HG03457 (cell line): Measurements from ENCODE around the gene STYX.
"Not testable (repeated sequence)": the region's sequence is repeated elsewhere in the genome, so short reads cannot be mapped to it uniquely, and the experiment has no call there.

Experiments
- ATAC-seq: cut with Tn5 transposase; IDR thresholded peaks from one replicate; pipeline ENCODE4 v1.9.1; 2021; ENCODE audit warnings: moderate number of reproducible peaks; ENCODE audit not compliant: unreplicated experiment

Gene STYX

DNA sequence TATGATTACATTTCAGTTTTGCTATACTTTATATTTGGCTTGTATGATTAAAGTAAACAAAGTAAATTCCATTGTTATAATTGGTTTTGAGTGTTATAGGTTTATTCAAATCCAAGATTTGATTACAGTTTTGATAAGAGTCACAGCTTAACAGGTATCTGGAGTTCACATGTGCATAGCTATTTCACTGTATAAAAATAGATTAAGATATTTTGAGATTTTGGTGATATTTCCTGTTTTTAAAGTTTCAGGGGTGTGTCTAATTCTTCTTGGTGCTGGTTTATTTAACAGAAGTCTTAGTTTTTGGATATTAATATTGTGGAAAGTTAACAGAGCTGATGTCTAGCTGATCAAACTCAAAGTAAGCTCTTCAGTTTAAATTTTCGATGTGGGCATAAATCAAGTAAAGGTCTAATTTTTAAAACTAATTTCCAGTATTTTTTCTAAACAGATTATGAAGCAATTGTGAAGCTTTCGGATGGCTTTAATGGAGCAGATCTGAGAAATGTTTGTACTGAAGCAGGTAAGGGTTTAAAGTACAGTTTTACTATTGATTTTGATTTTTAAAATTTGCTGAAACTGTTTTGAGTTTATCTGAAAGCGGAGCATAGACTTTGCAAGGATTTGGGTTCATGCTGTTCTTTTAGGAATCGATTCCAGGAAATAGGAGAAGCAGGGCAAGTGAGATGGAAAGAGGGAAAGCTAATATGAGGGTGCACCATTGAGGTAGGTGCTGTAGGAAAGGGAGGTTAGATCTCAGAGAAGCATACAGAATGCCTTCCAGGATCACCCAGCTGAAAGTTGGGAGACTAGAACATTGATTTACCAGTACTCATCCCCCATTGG is 6.2 kb upstream of the STYX start:
- no peak for ATAC-seq

DNA sequence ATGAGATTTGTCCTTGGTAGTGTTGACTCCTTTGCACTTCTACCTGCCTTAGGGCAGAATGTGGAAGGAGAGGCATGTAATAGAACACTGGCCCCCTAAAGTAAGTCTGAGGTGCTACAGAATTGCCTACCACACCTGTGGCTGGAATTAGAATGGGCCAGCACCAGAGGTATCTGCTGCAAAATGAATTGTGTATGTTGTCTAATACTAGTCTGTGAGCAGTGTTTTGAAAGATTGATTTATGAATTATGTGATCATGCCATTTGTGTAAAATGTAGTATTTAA is 5.7 kb upstream of the STYX start:
- no peak for ATAC-seq

DNA sequence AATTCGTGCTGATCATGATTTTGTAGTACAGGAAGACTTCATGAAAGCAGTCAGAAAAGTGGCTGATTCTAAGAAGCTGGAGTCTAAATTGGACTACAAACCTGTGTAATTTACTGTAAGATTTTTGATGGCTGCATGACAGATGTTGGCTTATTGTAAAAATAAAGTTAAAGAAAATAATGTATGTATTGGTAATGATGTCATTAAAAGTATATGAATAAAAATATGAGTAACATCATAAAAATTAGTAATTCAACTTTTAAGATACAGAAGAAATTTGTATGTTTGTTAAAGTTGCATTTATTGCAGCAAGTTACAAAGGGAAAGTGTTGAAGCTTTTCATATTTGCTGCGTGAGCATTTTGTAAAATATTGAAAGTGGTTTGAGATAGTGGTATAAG is 2.5 kb upstream of the STYX start:
- not testable (repeated sequence) for ATAC-seq

DNA sequence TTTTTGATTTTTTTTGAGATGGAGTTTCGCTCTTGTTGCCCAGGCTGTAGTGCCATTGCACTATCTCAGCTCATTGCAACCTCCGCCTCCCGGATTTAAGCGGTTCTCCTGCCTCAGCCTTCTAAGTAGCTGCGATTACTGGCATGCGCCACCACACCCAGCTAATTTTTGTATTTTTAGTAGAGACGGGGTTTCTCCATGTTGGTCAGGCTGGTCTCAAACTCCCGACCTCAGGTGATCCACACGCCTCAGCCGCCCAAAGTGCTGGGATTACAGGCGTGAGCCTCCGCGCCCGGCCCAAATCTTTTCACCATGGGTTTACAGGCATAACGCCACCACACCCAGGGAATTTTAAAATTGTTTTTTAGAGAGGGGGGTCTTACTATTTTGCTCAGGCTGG is 931 bp upstream of the STYX start:
- not testable (repeated sequence) for ATAC-seq

DNA sequence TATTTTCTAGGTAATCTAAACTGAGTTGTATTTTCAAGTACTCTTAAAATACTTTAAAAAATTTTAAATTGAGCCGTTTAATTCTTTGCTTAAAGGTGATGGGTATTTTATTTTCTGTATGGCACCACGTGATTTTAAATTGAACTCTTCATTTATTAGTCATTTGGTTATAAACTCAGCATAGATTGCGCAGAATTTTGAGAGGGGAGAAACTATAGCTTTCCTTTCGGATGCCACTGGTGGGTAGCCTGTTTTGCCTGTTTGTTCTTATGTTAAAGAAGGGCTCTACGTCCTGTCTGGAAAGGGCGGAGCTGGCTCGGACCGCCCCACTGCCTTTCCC is 411 bp upstream of the STYX start:
- ATAC-seq: no peak

DNA sequence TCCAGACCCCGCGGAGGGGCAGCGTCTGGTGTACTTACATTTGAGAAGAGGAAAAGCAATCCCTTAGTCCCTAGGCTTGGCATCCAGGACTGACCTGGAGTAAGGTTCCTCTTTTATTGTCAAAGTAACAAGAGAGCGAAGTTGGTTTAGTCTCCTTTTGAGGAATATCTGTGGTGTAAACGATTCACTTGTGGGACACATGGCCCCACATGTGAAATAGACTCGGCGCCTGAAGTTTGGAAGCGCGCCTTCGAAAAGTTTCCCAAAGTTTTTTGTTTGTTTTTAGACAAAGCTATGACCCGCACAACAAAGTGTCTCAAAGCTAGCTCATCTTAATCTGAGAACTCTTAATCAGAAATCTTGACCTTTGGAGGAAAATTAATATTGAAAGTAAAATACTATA is 744 bp downstream of the STYX start:
- ATAC-seq: peak; percentile 0

DNA sequence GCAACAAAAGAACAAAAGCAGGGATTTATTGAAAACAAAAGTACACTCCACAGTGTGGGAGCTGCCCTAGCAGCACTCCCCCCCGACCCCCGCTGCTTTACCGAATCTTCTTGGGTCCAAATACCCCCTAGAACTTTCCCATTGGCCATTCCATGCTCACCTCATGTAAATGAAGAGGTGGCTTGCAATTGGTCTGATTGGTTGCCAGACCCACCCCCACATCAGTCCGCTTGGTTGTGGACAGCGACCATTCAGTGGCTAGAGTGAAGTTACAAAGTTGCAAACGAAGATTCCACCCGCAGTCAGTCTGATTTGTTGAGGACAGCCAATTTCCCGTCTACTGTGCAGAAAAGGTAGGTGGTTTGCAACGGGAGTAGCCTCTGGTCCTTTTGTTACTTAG is 3.9 kb downstream of the STYX start:
- no peak for ATAC-seq

DNA sequence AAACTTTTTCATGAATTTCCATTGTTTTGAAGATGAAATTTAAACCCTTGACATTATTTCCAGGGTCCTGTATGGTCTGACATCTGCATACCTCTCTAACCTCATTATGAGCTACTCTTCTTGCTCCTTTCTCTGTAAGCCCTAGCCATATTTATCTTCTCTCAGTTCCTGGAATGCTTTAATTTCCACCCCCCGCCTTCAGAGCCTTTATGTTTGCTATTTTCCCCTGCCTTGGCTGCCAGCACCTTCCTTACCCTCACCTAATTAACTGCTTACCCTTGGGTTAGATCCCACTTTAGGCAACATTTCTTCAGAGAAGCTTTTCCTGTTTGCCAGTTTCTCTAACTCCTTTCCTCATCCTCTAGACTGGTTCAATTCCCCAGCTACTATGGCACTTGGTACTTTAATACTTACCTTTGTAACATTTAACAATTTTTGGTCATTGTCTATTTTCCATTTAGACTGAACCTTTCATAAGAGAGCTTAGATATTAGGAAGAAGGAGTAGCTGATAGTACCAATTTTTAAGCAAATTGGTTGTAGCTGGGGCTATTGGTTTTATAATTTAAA is 6.0 kb downstream of the STYX start:
- ATAC-seq: no peak

DNA sequence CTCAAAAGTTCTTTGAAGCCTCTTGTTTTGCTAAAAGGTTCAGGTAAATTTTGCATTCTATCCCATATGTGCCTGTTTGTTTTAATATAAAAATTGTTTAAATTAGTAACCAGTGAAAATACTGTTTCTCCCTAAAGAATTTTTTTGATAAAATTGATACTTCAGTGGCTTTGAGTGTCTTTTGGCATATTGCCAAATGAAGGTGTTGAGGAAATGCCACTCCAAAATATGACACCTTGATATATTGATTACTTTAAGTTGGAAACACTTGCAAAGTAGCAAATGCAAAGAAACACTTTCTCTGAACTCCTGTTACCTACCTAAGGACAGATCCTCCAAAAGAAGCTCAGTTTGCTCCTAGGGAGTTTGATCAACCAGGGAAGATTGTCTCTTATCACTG is 8.4 kb downstream of the STYX start:
- ATAC-seq: no peak

DNA sequence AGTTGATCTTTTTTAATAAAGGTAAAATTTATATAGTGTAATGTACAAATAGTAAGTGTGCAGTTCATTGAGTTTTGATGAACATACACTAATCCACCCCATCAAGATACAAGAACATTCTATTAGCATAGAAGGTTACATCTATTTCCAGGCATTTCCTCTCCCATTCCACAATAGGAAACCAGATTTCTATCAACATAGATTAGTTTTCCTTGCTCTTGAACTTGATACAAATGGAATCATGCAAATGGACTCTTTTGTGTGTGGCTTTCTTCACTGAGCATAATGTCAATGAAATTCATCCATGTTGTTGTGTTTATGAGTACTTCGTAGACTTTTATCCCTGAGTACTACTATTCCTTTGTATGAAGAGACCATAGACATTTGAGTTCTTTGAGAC is 10.8 kb downstream of the STYX start:
- no peak for ATAC-seq

DNA sequence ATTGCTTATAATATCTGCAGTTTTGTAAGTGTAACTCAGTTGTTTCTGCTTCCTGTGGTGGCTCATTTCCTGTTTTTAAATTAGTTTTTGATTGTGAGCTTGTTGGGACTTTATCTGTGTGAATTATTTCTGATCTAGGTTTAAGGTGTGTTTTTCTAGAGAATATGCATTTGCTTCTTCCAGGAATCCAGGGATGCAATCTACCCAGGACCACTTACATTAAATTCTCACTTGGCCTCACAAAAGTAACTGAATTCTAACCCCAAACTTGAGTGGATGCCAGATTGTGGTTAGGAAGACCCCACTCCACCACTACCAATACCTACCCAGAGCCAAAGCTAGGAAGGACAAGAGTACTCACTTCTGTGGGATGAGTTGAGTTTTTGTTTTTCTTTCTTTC is 11.9 kb downstream of the STYX start:
- ATAC-seq: no peak

DNA sequence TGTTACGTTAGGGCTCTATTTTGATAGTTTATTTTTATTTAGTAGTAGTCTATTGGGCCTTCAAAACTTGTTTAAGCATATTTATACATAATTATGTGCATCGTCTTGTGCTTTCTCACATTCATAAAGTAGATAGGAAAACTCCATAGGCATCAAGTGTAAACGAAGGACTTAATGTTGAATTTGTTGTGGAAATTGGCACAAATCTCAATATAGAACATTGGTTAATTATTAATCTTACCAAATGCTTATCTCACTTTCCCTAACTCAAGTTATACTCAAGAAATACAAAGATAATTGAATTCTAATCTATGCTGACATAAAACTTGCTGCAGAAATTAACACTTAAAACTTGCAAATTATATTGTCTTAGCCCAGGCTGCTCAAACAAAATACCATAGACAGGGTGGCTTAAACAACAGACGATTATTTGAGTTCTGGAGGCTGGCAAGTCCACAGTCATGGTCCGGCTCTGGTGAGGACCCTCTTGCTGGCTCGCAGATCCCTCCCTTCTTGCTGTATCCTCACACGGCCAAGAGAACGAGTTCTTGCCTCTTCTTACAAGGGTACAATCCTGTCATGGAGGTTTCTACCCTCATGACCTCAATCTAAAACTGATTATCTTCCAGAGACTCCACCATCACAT is 18.8 kb downstream of the STYX start:
- no peak for ATAC-seq

DNA sequence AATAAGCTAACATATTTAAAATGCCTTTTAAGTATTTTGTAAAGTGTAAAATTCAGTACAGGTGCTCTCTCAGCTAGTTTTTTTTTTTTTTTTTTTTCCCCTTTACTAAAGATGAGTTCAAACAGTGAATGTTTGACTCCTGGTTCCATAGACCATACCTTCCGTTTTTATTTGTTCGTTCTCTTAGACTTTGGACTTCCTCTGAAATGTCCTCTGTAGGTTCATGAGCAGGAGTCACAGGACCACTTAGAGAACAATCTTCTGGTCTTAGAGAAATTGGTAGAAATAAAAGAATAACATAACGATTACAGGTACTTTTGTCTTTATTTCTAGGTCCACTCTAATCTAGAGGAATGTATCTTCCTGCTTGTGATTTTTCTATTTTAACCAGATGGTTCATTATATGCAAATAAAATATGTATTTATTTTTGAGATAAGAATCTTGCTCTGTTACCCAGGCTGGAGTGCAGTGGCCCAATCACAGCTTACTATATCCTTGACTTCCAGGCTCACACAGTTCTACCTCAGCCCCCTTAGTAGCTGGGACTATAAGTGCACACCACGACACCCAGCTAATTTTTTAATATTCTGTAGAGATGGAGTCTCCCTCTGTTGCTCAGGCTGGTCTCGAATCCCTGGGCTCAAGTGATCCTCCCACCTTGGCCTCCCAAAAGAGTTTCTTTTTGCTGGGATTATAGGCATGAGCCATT is 25.8 kb downstream of the STYX start:
- ATAC-seq: no peak

DNA sequence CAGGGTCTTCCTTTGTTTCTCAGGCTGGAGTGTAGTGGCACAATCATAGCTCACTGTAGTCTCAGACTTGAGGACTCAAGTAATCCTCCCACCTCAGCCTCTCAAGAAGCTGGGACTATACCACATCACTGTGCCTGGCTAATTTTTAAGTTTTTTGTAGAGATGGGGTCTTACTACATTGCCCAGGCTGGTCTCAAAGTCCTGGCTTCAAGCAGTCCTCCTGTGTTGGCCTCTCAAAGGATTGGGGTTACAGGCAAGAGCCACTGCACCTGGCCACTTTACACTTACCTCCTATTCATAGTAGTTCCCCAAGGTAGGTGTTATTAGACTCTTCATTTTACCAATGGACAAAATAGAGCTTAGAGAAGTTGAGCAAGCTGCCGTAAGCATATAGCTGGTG is 29.2 kb downstream of the STYX start:
- no peak for ATAC-seq

DNA sequence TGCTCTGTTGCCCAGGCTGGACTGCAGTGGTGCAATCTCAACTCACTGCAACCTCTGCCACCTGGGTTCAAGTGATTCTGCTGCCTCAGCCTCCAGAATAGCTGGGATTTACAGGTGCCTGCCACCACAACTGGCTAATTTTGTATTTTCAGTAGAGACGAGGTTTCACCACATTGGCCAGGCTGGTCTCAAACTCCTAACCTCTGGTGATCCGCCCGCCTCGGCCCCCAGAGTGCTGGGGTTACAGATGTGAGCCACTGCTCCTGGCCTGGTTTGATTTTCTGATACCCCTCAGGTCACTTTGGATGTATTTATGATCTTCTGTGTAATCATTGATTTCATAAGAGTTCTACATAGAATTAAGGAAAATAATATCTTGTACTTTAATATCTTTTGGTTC is 33.0 kb downstream of the STYX start:
- ATAC-seq: not testable (repeated sequence)

DNA sequence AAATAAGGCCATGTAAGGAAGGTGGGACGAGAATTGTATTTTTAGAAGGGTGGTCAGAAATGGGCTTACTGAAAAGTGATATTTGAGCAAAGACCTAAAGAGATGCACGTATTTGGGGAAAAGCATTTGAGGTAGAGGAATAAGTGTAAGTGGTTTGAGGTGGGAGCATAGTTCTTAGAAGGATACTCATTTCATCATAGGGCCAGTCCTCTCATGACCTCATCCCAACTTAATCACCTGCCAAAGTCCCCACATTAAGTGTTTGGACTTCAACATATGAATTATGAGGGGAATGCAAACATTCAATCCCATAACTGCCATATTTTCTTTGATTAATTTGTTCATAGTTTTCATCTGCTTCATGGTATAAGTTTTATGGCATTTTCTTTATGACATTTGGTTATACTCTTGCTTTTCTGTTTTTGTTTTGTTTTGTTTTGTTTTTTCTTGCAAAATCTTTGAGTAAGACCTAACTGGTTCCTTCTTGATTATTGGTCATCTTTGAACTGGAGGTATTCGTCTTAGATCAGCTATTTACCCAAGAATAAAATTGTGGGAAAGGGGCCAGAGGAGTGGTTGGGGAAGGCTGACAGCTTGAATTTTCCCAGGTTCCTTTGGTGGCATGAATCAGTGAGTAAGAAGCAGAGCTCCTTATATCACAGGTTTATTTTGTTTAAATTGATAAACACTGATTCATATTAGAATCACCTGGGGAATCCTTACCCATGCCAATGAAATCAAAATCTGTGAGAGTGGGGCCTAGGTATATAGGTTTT is 37.3 kb downstream of the STYX start:
- no peak for ATAC-seq

DNA sequence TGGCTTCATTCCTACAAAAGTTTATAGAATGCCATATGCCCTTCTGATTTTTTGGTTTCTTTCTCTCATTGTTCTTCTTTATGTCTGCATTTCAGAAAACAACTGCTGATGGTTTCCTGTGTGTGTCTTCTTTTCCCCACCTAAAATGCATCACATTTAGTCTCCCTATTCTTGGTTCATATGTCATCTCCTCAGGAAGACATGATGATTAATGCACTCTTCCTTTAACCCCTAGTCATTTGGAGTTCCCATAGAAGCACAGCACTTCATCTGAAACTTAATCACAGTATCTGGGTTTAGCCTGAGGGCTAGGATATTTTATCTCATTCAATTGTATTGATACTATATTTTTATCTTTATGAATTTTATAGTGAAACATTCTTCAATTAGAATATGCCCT is 39.9 kb downstream of the STYX start:
- ATAC-seq: no peak

DNA sequence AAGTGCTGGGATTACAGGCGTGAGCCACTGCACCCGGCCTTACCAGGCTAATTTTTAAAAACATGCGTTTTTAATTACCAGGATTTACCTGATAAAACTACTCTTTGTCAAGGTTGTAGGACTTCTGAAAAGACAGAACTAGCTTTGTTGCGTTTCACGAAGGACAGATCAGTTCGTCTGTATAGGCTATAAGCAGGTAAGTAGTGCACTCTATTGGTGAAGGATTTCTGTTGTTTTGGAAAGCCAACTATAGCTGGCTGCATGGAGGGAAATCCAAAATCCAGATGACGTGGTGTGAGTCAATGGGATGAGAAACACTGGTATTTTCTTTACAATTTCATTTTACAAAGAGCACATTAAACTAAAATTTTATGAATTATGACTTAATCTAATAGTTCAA is 46.9 kb downstream of the STYX start:
- ATAC-seq: no peak

DNA sequence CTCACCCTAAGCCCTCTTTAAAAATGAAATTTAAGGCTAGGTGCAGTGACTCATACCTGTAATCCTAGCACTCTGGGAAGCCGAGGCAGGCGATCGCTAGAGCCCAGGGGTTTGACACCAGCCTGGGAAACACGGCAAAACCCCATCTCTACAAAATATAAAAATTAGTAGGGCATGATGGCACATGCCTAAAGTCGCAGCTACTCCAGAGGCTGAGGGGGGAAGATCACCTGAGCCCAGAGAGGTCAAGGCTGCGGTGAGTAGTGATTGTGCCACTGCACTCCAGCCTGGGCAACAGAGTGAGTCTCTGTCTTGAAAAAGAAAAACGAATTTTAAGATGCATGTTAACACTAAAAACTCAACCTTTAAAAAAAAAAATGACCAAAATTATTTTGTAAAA is 48.7 kb downstream of the STYX start:
- no peak for ATAC-seq

DNA sequence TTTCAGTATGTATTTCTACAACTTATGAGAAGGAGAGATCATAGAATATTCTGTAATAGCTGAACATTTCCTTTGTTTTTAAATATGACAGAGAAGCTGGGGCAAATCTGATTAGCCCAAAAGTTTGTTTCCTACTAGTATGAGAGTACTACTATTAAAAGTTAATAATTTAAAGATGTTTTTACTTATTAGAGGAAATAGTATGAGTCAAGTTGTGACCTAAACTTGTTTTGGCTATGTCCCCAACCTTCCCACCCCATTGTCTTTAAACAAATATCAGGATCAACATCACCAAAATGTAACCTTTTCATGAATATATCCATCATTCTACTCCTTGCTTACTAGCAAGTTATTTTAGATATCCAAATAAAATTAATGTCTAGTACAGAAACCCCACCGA is 50.9 kb downstream of the STYX start:
- no peak for ATAC-seq

DNA sequence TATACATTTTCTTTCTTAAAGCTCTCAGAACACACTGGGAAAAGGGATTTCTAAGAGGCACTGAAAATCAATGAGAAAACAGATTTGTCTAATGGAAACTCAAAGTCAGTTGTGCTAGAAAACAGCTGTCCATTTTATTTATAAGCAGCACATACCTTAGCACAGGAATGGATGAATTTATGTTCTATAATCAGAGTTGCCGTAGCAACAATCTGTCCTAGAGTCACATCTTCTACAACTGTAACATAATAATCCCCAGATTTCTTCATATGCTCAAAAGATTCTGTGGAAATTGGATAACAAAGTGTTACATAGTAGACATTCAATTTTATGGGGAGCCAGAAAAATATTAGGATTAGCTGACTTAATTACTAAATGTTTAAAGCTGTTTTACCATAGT is 51.7 kb downstream of the STYX start:
- ATAC-seq: no peak
